Muscle of back (tissue), 11 donors: ENCODE measurements around the gene CTNND2. TPM values are rescaled to one million over a fixed set of nuclear protein-coding genes. Genes with fewer than 3 reads are reported as not detected.

Source experiments
- DNase-seq, 3 donors: peaks; one replicate each; pipeline versions ENCODE4 v3.0.0 to v3.0.0-alpha.2; 2013
- polyA plus RNA-seq, 10 donors: library from polyadenylated mRNA; unstranded; fragments of 120-200 nt; gene quantifications; one replicate each; pipeline ENCODE4 v1.2.1, GENCODE V29; 2013; ENCODE audit not compliant: insufficient read length in 10 of 10

The CTNND2 gene
- polyA plus RNA-seq, 10 donors, result 0.32 to 1.8 (median 1.2) TPM

DNA sequence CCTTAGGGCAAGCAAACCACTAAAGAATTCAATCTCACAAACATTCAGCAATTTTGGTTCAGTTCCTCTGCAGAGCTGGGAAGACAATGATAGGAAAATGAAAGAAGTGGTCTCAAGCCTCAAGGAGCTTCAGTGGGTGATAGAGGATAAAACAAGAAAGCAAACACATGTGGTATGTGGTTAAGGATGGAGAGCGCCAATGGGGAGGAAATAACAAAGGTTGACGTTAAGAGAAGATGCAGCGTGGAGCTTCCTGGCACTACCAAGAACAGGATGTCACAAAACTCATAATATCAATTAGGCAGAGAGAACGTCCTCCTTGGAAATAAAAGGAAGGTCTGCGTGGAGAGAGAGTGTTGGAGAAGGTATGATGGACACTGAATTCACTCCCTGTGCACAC is 731.8 kb downstream of the CTNND2 start:
- no peak for DNase-seq

DNA sequence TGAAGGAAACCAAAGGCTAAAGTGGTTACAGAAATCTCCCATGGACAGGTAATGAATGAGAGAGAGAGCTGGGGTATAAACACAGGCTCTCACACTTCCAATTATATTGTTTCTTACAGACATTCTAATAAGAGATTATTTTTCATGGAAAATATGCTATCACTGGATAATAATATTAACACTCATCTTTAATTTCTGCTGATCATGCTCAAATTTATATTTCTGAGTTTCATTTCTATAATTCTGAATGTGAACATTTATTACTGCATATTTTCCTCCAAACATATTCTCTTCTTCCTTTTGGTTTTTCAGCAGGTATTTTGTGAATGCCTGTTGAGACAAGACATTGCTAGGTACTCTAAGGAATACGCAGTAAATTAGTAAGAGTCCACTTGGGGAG is 733.0 kb downstream of the CTNND2 start:
- DNase-seq, result no peak

DNA sequence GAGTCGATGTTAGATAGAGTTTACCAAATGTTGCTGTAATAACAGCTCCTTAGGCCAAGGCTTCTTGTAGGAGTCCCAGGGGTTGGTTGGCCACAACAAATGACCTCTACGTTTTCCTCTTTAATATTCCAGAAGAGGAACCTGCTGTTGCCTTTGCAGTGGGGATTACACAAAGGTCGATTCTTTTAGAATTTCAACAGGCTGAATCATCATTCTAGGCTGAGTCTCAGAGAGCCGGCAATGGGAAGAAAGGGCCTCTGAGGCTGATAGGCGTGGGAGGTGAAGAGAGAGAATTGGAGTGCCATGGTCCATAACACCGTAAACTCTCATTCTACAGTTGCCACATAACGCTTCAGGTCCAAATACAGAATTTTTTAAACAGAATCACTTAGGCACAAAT is 737.3 kb downstream of the CTNND2 start:
- DNase-seq, result no peak

DNA sequence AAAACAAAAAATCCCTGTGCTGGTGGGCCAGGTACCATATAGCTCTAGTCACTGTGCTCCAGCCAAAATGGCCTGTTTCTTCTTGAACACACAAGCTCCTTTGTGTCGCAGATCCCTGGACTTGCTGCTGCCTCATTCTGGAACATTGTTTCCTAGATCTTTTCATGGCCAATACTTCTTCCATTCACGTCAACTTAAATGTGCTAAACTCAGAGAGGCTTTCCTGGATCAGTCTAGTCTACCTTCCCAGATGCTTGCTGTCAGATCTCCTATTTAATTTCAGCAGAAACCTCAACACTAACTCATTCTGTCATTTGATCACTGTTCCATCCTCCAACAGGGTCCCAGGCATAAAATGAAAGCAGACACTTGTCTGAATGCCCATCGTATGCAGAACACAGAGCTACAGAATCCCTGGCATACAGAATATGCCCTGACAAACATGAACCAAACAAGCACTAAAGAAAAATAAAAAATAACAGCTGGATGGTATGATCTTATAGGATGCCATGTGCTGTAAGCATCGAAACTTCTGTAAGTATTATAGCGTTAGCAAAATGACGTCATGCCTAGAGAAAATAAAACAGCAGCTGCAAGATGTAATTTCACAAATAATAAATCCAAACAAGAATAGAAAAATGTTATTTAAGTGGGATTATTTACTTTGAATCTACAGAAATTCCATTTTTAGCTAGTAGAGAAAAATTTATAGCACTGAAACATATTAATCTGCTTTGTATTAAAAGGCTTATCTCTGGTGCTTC is 739.5 kb downstream of the CTNND2 start:
- peak in 1 of 3 donors; percentile 21 for DNase-seq

DNA sequence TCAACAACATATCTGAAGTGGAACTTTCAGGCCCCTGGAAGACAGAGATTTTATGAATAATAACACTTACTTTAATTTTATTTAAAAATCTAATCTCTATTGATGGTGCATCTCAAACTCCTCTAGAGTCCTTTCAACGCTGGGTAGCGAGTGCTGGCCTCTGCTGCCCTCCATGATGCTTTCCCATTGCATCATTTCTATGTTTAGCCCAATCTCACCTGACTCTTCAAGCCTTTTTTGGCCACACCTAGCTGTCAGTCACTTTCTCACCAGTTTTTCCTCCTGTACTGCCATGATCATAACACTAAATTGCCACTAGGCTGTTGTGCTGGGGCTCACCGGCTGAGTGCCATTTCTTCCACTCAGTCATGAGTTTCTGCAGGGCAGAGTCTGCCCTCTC is 747.1 kb downstream of the CTNND2 start:
- no peak for DNase-seq

DNA sequence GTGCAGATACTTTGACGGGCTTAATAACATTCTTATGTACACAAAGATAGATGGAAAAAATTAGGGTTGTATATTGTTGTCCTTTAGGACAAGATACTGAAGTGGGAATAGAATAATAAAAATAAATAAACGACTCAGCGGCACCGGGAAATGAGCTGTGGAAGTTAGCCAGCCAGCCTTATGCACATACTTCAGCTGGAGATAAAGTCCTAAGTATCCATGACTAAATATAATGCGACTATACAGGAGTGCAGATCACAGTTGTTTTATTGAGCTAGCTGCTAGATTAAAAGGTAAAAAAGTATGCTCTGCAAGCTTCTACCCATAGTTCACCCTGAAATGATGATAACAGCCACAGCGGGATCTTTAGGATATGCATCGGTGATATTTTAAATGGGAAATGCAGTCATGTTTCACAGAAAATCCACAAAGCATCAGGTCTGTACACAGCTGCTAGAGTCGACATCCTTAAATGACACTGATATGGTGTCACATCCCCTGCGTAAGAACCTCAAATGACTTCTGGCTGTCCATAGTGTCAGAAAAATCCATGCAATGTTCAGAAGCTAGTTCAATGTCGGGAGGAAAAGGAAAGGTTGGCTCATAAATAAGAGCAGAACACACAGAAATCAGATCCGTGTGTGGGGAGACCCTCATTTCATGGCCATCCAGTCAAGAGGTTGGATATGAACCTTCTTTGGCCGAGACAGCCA is 750.4 kb downstream of the CTNND2 start:
- DNase-seq, result peak in 1 of 3 donors; percentile 11

DNA sequence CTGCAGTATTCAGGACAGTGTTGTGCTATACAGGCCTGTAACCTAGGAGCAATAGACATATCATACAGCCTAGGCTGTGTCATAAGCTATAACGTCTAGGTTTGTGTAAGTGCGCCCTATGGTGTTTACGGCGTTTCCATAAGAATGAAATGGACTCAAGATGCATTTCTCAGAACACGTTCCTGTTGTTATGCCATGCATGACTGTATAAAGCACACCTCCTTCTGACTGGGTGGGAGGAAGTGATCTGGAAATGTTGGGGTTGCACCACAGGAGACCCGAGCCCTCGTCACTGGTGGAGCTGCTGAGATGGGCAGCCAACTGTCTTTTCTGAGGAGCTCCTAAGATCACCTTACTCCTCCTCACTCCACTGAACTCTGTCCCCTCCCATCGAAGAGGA is 751.9 kb downstream of the CTNND2 start:
- DNase-seq, result no peak

DNA sequence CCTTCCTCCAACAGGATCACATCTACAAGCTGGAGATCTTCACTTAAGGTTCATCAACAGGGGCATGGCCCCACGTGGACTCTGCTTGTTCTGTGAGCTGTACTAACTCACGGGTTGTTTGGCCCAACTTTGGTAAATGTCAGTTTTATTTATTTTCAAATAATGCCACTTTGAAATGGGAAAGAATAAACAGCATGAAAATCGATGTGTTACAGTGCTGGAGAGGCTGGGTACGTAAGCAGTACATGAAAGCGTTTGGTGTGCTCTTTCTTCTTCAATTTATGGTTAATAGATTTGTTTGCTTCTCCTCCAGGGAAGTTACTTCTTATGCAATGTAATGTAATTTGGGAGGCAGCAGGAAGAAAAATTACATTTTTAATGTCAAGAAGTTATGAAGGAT is 753.3 kb downstream of the CTNND2 start:
- no peak for DNase-seq

DNA sequence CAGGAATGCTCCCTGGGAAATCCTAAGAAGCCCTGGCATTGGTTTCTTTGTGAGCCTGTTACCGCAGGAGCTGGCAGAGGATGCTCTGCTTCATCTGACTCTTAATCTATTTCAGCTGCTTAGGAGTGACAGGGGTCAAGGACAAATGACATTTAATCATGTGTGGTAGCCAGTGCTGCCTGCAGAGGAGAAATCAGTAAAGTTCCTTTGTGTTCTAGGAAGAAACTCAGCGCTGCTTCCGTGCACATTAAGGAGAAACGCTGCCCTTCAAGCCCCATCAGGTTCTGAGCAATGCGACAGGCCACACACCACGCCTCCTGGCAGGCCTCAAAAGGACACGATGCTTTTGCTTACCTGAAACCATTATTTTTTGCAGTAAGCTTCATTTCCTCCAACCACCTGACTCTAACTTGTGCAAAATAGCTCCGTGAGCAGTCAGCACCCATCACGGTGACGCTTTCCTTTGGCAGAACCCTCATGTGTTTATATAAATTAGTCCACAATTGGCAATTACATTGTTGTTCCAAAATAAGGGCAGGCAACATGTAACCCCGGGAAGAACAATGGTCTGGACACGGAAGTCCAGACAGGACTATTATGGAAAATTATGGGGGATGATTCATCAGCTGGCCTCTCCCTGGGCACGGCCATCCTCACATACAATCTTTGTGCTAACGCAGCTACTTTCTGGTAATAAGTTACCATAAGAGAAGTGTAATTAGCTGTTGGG is 755.3 kb downstream of the CTNND2 start:
- DNase-seq, result no peak

DNA sequence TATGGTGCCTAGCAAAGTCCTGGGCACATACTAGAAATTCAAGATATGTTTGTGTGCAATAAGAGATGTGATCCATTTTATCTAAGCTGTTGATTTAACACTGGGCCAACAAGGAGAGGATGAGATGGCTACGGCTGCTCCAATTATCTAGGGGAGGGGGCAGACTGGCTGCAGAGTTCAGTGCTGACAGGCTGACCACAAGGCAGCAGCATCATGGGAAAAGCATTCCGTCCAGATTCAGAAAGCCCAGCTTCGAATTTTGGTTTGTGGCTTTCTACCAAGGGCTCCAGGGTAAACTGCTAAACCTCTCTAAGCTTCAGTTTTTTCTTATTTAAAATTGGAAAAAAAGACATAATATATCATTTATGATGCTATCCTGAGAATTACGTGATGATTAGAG is 758.1 kb downstream of the CTNND2 start:
- no peak for DNase-seq

DNA sequence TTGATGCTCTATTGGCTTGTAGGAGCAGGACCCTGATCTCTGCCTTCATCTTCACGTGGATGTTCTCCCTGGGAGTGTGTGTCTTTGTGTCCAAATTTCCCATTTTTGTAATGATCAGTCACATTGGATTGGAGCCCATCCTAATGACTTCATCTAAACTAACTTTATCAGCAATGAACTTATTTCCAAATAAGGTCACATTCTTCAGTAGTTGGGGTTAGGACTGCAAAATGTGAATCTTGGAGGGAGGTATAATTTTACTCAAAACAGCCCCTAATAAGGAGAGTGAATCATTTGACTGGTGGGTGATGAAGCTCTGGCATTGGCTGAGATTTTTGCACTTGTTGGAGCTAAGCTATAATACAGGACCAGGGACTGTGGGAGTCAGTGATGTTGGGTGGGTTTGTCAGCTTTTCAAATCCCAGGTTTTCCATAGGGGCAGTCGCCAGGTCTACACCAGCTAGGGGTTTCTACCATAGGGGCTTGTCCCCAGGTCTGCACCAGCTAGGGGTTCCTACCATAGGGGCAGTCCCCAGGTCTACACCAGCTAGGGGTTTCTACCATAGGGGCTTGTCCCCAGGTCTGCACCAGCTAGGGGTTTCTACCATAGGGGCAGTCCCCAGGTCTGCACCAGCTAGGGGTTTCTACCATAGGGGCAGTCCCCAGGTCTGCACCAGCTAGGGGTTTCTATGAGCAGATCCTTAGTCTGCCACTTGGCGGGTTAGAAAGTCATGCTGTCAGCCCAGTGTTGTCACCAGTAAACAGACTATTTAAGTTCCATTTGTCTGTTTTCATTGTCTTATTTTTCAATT is 760.6 kb downstream of the CTNND2 start:
- DNase-seq, result no peak

DNA sequence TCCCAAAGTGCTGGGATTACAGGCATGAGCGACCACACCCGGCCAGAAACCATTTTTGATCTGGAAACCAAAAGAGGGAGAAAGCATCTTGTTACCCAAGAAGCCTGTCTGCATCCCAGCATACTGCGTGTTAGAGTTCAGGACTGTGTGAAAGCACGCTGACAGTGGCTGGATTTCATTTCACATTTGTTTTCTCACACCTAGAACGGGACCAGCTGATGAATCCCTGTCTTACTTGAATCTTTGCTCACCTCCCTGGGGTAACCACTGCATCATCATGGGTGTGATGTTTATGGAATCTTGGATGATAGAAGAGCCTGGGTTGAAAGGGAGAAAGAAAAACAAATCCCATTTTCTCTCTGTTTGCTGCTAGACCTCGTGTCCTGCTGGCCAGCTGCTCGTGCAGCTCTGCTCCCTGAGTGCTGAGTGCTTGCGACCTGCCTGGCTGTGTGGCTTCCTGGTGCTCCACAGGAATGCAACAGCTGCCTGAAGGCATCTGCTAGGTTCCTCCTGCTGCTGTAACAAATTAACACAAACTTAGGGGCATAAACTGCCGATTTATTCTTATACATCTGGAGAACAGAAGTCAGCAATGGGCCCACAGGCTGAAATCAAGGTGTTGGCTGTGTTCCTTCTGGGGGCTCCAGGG is 764.9 kb downstream of the CTNND2 start:
- peak in 2 of 3 donors; percentile 7 to 29 for DNase-seq

DNA sequence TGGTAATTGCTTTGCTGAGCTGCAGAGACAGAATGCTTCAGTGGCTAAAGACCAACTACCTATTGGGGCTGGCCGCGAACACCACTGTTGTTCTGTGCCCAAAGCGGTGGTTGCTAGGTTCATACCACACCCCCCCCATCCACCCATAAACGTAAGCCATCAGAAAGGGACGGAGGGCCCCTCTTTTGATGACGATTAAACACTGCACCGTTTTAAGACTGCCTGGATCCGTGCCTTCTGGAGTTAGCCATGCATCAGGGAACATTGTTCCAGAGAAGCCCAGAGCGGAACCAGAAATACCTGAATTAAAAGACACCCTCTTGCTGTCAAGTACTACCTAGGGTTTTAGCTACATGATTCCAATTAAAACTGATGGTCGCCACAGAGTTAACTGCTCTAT is 774.1 kb downstream of the CTNND2 start:
- DNase-seq, result no peak

DNA sequence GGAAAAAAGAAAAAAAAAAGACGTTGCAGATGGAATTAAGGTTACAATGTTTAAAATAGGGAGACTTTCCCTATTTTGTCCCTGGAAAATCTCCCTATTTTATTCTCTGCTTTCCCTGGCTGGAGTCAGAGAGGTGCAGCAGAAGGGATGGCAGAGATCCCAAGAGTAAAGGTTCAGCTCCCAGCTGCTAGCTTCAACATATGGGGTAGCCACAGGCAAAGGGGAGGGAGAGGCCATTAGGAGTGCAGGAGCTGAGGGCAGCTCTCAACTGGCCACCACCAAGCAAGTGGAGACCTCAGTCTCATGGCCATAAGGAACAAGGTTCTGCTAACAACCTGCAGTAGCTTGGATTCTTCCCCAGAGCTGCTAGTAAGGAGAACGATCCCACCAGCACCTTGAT is 776.2 kb downstream of the CTNND2 start:
- no peak for DNase-seq

DNA sequence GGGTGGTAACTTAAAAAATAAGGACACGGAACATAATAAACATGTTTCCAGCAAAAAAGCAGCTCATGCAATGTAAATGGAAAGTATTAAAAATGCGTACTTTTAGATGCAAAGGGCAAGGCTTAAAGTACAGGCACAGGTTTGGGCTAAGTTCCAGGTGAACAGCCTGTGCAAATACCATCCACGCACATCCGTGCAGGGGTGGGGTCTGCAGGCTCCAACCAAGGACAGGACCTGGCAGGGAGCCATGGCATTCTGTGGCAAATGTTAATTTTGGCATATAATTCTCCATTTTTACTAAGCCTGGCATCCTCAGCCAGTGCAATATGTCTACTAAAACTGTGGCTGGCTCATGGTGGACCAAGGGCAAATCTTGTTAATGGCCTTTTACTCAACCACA is 777.4 kb downstream of the CTNND2 start:
- DNase-seq, result no peak

DNA sequence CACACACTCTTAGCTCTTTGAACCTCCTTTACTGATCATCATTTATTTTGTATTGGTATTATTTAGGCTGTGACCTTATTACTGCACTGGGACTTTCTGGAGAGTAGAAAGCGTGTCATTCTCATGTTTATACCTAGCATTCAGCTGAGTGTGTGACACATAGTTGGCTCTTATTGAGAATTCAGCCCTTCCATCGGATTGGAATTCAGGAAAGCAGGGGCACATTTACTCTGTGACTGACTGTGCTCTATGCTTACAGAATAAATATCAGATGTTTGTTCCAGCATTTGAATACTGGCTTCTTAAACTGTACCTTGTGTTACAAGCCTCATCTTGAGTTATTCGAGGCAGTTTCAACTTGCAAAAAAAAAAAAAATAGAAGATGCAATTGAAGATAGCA is 782.4 kb downstream of the CTNND2 start:
- DNase-seq, result no peak

DNA sequence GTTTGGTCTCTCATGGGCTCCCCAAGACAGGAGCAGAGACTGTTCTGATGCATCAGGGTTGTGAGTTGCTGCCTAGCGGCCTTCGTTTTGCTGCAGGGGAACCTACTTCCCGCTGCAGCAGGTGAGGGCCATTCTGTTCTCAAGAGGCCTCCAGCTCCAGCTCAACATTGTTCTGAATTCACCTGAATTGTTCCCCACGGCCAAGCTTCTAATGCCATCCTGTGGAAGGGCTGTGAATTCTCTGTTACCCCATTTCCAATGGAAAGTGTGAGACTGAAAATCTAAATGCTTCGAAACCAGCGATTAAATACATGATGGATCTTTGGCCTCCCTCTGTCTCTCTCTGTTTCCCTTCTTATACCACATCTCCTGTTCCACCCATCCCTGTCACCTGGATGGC is 794.1 kb downstream of the CTNND2 start:
- DNase-seq, result no peak

DNA sequence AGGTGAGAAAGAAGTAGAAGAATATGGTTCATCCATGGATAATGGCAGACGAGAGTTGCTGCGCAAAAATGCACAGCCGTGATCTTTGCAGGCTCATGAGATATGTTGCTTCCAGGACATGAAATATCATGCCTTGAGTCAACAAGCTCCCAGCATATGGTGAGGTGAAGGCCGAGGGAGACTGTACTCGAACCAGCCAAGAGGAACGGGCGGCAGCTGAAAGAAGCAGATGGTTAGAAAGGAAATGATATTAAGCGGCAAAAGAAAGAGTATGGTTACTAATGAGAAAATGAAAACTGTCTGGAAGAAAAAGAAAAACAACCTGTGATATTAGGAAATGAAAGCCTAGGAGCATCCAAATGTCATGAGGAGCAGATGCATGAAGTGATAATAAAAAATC is 798.5 kb downstream of the CTNND2 start:
- DNase-seq, result no peak

DNA sequence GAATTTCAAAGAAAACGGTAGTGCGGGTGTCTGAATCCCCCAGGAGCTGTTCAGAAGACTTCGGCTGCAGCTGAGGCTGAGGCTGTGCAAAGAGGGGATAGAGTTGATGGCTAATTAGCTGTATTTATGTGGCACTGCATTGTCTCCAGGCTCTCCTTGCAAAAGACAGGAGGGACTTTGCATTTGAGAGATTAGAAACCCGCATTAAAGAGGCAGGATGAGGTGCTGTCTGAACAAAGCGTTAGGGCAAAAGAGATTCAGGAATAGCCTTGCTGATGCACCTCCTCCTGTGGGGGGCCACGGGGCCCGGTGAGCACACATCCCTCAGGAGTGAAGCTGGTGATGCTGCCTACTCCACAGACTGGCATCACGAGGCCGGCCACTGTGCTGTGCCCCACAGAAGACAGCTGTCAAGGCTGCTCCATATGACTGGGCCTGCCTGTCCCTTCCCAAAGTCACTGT is 799.6 kb downstream of the CTNND2 start:
- no peak for DNase-seq

DNA sequence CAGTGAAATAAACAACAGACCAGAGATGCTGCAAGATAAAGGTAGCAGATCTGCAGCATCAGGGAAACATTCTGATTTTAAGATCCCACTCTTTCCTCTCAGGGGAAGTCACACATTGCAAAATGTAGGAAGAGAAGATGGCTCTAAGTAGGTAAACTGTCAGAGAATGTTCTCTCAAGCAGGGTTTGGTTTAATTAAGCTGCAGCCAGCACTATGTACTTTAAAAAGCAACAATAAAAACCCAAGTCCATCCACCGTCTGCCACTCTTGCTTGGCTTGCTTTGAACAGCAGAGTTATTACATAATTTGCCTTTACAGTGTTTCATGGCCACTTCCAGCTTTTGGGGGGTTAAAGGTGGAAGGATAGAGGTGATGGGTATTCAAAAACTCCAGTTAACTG is 800.0 kb downstream of the CTNND2 start:
- DNase-seq, result no peak

DNA sequence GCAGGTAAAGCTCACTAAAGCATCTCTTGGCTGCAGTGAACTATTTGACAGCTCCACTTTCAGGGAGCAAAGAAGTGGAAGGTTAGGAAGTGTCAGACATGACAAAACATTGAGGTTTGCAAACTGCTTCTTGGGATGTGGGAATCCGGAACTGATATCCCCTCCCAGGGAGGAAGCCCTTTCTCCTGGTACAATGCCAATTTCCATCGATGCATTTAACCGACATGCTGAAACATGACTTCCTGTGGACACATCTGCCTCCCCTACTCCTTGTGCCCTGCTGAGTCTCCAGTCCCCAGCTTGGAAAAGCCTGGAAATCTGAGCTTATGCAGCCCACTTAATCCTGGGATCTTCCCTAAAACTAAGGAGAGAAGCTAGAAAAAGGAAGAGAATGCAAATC is 820.1 kb downstream of the CTNND2 start:
- DNase-seq, result no peak
